ENCODE data around the gene MTHFSD.
A peak's percentile ranks its signal among the peaks of the same experiment; 100 is the strongest.

Gene MTHFSD

DNA sequence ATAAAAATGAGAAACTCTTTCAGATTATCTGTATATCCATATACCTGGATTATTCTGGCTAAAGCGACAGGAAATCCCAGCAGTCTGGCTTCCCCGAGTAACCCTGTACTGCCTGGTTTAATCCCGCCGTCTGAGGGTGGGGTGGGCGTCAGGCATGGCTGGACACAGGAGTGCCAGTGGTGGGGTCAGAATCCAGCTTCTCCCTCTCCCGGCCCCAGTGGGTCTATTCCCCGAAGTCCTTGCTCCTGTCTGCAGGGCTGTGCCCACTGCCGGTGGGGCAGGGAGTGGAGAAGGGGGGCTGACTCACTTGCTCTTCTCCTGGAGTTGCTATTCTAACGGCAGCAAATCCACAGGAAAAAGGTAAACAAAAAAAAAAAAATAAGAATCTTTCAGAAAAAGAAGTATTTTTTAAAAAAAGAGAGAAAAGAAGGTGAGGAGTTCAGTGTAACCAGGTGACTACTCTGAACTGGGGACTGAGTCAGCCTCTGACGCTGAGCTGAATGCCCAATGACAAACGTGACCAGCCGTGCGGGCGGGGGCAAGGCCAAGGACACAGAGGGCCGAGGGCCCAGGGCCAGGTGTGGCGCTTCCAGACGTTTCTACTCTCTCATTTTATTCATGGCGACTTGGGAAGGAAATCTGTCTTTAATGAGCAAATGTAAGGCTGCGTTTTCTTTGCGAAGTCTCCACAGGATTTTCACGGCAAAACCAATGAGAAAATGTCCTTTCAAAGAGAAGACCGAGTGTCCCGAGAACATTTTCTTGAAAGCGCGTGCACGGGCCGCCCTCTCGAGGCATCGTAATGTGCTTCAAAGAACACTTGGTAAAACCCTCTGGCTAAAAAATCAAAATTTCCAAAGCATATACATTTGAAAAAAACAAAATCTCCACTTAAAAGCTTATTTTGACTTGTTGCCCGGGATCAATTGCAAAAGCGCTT lies 24.5 kb downstream of the MTHFSD start:
- DNase-seq (ENCODE audit: low read depth) = no peak

DNA sequence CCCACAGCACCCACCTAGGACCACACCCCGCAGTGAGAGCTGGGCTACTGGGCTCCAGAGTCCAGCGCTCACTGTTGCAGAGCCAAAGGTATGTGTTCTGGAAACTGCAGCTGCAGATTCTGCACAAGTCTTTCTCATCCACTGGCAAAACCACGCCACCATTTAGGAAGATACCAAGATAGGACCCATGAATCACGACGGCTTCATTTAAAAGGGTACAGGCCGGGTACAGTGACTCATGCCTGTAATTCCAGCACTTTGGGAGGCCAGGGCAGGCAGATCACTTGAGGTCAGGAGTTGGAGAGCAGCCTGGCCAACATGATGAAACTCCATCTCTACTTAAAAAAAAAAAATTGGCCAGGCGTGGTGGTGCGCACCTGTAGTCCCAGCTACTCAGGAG lies 25.9 kb downstream of the MTHFSD start:
- DNase-seq (ENCODE audit: low read depth) = peak; percentile 45

DNA sequence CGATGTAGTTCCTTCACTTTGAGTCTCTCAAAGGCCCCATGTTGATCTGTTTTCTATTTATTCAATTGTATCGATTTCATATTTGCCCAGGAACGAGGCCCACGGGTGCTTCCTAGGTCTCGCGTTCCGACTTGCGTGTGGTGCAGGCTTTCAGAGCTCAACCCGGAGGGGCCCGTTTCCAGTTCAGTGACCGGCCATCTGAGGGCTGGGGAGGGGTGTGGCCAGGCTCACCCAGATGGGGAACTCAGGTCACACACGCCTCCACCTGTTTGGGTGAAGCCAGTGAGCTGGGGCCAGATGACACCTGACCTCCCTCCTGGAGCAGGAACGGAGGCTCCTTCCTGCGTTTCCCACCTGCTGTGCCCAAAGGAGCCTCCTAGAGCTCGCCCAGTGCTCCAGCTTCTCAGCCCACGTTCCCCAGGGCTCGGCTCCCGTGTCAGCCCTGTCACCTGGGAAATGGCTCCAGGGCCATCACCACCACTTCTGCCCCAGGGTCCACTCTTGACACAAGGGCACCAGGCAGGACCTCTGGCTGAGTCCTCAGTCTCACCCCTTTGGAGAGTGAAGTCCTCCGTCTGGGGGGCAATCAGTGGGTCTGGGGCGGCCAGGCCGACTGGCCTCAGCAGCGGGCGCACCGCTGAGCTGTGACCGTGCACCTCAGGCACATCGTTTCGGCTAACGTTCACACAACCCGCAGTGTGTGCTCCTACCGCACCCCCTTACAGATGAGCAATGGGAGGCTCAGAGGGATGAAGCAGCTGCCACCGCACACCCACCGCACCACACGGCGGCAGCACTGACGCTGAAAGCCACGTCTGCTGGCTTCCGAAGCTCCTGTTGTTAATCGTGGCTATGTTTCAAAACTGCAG lies 26.7 kb downstream of the MTHFSD start:
- no peak for DNase-seq (ENCODE audit: low read depth)

DNA sequence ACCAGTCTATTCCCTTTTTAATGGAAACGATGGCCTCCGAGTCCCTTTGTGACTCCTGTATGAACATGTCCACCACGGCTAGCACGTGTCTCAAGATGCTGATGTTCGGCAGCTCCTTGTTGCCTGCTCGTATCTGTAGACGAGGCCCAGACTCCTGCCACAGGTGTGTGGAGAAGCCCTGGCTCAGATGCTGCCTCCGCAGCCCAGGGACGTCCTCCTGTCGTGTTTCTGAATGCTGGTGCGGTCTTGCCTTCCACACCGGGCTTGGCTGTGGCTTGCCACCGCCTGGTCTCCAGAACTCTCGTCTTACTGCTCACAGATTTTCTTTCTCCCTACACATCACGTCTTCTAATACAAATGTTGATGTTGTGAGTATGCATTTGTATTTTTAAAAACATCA lies 27.7 kb downstream of the MTHFSD start:
- DNase-seq (ENCODE audit: low read depth) = no peak

- no peak for DNase-seq (ENCODE audit: low read depth)
Observed at GRCh38 chr16:86525696-86526095, 29.3 kb downstream of the MTHFSD start.

DNA sequence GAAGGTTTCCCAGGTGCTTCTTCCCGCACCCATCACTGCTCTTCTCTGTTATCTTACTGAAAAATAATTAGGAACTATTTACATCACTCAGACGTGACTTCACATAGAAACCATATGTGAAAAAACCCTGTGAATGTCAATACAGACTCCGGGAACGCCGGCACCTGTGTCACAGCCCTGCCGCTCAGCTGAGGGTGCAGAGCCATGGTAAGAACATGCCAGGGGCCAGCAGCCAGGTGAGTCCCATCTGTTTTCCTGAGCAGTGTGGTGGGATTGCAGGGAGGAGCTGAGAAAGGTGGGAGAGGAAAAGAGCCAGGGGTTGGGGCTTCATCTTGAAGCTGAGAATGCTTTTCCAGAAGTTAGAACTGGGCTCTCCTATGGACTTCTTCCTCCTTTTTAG lies 31.0 kb downstream of the MTHFSD start:
- DNase-seq (ENCODE audit: low read depth) = no peak

DNA sequence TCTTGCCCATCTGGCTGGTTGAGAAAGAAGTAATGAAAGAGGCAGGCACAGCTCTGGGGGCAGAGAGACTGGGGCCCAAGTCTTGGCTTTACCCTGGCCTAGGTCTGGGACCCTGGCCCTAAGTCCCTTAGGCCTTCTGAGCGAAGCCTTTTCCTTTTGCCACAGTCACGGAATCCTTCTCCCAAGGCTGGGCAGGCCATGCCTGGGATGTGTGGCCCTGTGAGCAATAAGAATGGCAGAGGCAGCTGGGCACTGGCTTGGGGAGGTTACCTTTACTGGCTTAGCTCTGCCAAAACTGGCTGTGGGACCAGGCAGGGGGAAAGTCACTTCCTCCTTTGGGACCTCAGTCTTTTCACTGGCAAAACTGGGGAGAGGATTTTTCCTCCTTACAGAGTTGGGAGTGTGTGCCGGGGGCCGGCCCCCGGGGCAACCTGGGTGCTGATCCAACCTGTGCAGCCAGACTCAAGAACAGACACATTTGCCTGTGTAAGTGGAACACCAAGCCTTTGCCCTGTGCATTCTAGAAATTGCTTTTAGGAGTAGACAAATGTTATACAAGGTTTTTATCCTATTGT lies 31.8 kb downstream of the MTHFSD start:
- no peak for DNase-seq (ENCODE audit: low read depth)

GRCh38 chr16:86522634-86523033 lies 32.4 kb downstream of the MTHFSD start:
- no peak for DNase-seq (ENCODE audit: low read depth)

GRCh38 chr16:86521236-86522197 lies 33.5 kb downstream of the MTHFSD start:
- DNase-seq (ENCODE audit: low read depth) = no peak

DNA sequence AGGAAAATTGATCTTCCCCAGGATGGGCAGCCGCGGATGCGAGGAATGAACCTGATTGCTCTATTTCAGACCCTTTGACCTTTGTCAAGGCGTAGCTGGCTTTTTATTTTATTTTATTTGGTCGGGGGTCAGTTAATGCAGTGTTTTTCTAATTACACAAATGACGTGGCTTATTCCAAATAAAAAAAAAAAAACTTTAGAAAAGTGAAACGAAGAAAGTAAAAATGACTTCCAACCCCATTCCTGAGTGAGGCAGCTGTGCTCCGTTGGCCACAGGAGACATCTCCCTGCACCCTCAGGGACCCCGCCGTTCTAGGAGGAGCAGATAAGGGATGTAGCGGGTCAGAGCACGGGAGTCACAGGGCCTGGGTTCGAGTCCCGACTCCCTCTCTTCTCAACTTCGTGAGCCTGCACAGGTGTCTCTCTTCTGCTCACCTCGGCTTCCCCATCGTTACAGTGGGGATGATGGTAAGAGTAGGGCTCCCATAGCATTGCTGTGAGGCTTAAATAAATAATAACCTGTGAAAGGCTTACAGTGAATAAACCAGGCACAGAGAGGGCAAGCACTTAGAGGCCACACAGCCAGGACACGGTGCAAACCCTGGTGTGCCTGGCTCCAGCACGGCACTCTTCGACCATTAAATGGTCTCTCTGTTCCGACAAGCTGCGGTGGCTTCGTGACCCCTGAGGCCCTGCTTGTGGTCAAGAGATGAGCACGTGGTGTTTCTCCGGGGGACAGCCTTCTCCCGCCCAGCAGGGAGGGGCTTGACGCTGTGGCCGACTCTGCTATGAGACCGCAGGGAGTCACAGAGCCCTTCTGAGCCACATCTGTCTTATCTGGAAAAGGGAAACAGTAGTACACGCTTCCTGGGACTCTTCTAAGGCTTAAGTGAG lies 34.5 kb downstream of the MTHFSD start:
- DNase-seq (ENCODE audit: low read depth) = no peak

- DNase-seq (ENCODE audit: low read depth) = peak; percentile 75
Observed at GRCh38 chr16:86519649-86520316, 35.3 kb downstream of the MTHFSD start.

- no peak for DNase-seq (ENCODE audit: low read depth)
Observed at GRCh38 chr16:86519007-86519648, 35.9 kb downstream of the MTHFSD start.

DNA sequence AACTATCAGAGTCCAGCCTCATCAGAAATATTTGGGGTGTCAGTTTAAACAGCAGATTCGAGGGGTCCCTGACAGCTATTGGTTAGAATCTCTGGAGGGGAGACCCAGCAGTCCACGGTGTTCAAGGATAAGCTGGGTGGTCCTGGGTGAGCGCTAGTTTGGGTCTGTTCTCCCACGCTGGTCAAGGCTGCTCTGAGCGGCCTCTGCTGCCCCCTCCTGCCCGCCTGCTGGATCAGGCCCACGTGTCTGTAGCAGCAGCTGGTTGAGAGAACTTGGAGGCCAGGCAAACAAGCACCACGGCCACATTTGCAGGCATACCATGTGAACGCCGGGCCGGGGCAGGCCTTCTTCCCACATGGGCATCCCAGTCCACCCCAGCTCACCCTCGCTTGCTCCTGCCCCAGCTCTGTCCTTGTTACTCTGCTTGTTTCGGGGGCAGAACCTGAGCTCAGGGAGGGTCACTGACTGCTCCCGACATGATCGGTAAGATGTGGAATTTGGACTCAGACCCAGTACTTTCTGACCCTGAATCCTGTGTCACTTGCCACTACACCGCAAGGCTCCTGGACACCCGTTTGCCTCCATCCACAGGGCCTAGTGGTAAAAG lies 37.3 kb downstream of the MTHFSD start:
- peak; percentile 80 for DNase-seq (ENCODE audit: low read depth)

DNA sequence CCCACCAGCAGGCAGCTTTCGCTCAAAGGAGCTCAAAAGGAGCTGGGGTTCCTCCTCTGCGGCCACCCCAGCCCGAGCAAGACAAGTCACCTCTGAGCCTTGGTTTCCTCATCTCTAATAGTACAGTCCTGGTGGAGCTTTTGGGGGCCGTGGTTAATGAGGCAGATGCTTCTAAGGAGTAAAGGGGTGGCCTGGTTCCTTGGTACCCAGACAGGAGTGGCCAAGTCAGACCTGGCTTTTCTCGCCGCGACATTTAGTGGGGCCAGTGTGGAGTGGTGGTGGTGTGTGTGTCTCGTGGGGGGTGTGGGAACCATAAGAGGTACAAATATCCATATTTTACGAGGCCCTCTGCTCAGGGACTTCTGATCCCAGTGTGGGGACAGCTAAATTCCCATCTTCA lies 38.0 kb downstream of the MTHFSD start:
- no peak for DNase-seq (ENCODE audit: low read depth)

- DNase-seq (ENCODE audit: low read depth) = no peak
Observed at GRCh38 chr16:86516623-86517003, 38.4 kb downstream of the MTHFSD start.

DNA sequence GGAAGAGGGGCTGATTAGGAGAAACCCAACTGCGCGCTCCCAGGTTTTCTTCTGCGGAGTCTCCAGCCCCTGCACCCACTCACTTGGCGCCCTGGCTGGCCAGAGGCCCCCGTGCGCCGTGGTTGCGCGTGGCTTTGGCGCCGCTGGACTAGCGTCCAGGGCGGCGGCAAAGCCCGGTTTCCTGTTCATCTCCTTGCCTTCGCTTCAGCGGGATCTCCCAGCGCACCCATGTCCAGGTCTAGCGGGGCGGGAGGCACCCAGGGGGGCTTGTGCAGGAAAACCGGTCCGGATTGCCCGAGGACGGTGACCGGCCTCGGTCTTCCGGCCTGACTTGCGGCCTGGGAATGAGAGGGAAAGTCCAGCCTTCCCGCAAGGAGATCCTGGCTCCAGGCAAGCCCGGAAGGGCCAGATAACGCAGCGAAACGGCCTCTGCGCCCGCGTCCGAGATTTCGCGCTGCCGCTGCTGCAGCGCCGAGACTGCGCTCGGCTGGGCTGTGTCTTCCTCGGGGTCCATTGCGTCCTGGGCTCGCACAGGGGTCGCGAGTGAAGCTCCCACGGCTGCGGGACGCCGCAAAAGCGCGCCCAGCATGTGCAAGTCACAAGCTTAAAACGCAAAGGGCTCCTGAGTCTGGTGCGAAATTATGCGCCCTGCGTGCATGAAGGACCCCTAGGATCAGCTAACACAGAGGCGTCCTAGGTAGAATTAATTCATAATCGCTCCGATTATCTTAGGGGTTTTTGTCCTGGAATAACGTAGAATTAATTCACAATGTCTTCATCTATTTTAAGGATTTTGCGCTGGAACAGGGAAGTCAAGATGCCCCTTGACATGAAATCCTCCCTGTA lies 39.0 kb downstream of the MTHFSD start:
- peak; percentile 65 for DNase-seq (ENCODE audit: low read depth)

DNA sequence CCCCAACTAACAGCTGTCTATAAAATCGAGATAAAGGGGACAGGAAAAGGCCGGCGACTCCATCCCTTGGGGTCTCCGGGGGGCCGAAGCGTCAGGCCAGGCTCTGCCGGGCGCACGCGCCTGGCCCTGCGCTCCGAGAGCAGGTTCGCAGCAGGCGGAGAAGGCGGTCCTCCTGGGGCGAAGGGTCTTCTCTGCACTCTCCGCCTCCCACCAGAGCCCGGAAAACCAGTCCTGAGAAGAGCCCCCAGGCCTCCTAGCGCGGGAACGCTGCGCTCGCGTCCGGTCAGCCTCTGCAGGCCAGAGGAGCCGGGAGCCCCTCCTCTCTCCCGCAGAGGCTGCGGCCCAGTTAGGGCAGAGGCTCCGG lies 39.6 kb downstream of the MTHFSD start:
- DNase-seq (ENCODE audit: low read depth) = peak; percentile 45

Data from ELR (cell line).